Transverse colon (tissue), 4 donors: ENCODE measurements around the gene PITPNC1. TPM values are rescaled to one million over a fixed set of nuclear protein-coding genes. Genes with fewer than 3 reads are reported as not detected.

Source experiments
- DNase-seq: peaks from one replicate; pipeline ENCODE4 v3.0.0-alpha.2; 2019
- H3K27ac ChIP-seq, 4 donors: fragments of 200-600 bp; sonication (generic); 2 replicates each; pipeline ENCODE4 v1.5.1; 2016 to 2018; ENCODE audit warnings: inconsistent platforms in 4 of 4
- H3K27me3 ChIP-seq: fragments of 200-600 bp; sonication (generic); 2 replicates; pipeline ENCODE4 v1.5.1; 2017; ENCODE audit warnings: inconsistent platforms
- H3K36me3 ChIP-seq, 4 donors: fragments of 200-600 bp; sonication (generic); 2 replicates each; pipeline ENCODE4 v1.5.1; 2017 to 2019; ENCODE audit warnings: inconsistent platforms in 4 of 4
- H3K4me1 ChIP-seq, 4 donors: fragments of 200-600 bp; sonication (generic); 2 replicates each; pipeline ENCODE4 v1.5.1; 2017 to 2020; ENCODE audit warnings: inconsistent platforms in 4 of 4
- H3K4me3 ChIP-seq, 4 donors: fragments of 200-600 bp; sonication (generic); 1 replicate in 1 of 4; 2 replicates in 3 of 4; pipeline versions ENCODE4 v1.5.1 to v1.6.1; 2017 to 2019; ENCODE audit warnings: inconsistent platforms in 4 of 4
- H3K9me3 ChIP-seq, 2 donors: fragments of 200-600 bp; sonication (generic); 2 replicates each; pipeline ENCODE4 v1.5.1; 2017 to 2019; ENCODE audit warnings: inconsistent platforms in 2 of 2
- EP300 ChIP-seq: sonication (generic); formaldehyde crosslinking; IDR thresholded peaks from one replicate; pipeline ENCODE4 v1.6.1; 2017; ENCODE audit warnings: antibody characterized with exemption, low read depth
- POLR2A ChIP-seq: fragments of 450-650 bp; IDR thresholded peaks from one replicate; pipeline ENCODE4 v1.6.1; 2016; ENCODE audit warnings: antibody characterized with exemption, mild to moderate bottlenecking, moderate library complexity
- POLR2AphosphoS5 ChIP-seq, 3 donors: sonication (generic); formaldehyde crosslinking; IDR thresholded peaks; one replicate each; pipeline ENCODE4 v1.6.1; 2016; ENCODE audit warnings: antibody characterized with exemption in 3 of 3
- WGBS, 2 donors: methylation state at CpG; one replicate each; pipeline ENCODE4 v1.1.5; 2018; ENCODE audit warnings: low coverage in 1 of 2; 5-methylcytosine and 5-hydroxymethylcytosine counted together
- in situ Hi-C, 4 donors: fragments of 200-750 bp; cut with MboI; loops; one replicate each; pipeline versions ENCODE4 v1.15.0 to v1.15.1; 2017; ENCODE audit warnings: low sequenced_read_pairs in 3 of 4, low pct_ligation_motif_present in 1 of 4, low pct_unique_long_range_greater_than_20kb in 1 of 4
- intact Hi-C: fragments of 100-400 bp; cut with DNase I; formaldehyde crosslinking; loops from one replicate; pipeline ENCODE4 v1.15.1; 2023; ENCODE audit warnings: low total_unique reads
- total RNA-seq, 4 donors: library from RNA; depleted of rRNA; stranded (reverse); fragments of >200 nt; gene quantifications; one replicate each; pipeline ENCODE4 v1.1.0, GENCODE V29; 2016
- TF ChIP-seq, protein P1 (sequence below), 5 experiments: fragments of 200-600 bp in 3 of 5; fragments of 450-650 bp in 2 of 5; sonication (generic) in 3 of 5; IDR thresholded peaks; 1 replicate in 2 of 5; 2 replicates in 3 of 5; pipeline ENCODE4 v1.5.1; 2016 to 2017; ENCODE audit warnings: antibody characterized with exemption in 5 of 5, inconsistent platforms in 3 of 5, mild to moderate bottlenecking in 2 of 5, moderate library complexity in 1 of 5

Gene PITPNC1
- total RNA-seq, 4 donors from 2014 or later = 1.6 to 10.3 (median 4.0) TPM

DNA sequence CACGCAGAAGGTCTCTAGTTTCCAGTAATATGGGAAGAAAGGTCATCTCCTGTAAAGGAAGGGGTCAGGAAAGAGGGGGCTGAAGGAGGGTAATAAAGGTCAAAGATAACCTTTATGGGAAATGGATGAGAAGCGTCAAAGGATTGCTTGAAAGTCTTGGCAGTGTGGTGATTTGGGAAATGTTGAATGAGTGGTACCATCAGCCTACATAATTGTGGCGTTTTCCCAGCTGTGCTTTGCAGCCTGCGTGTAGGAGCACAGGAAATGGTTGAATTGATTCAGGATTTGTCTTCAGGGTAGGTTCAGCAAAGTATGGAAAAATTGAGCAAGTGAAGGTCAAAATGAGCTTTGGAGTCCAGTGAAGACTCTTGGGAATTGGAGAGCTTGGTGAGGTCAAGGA is 224.8 kb downstream of the PITPNC1 start:
- 81 to 84% methylated on average over 4 of the region's 4 CpGs for WGBS, 2 donors
- in situ Hi-C loops = loop anchor here in 1 of 4 donors (25.0 kb wide), 2 partner anchors 115 to 215 kb away; partner anchors contain the start of gene PITPNC1
- H3K27me3 ChIP-seq = no peaks in the 10 kb centered on the region
- TF ChIP-seq, protein P1, sequence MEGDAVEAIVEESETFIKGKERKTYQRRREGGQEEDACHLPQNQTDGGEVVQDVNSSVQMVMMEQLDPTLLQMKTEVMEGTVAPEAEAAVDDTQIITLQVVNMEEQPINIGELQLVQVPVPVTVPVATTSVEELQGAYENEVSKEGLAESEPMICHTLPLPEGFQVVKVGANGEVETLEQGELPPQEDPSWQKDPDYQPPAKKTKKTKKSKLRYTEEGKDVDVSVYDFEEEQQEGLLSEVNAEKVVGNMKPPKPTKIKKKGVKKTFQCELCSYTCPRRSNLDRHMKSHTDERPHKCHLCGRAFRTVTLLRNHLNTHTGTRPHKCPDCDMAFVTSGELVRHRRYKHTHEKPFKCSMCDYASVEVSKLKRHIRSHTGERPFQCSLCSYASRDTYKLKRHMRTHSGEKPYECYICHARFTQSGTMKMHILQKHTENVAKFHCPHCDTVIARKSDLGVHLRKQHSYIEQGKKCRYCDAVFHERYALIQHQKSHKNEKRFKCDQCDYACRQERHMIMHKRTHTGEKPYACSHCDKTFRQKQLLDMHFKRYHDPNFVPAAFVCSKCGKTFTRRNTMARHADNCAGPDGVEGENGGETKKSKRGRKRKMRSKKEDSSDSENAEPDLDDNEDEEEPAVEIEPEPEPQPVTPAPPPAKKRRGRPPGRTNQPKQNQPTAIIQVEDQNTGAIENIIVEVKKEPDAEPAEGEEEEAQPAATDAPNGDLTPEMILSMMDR (IDR thresholded peaks at IDR 0.05) = no peak
- no peak for TF ChIP-seq EP300
- no peak for TF ChIP-seq POLR2AphosphoS5 (IDR thresholded peaks at IDR 0.05)
- TF ChIP-seq POLR2A = no peak
- no peak for DNase-seq
- no peak overlapping the region for H3K27ac ChIP-seq
- H3K9me3 ChIP-seq = no peaks in the 10 kb centered on the region
- H3K4me3 ChIP-seq = no peak overlapping the region
- intact Hi-C loops = no loop called here
- peaks cover 0 to 8% (median 0%) of the 10 kb centered on the region in 4 donors for H3K4me1 ChIP-seq
- H3K36me3 ChIP-seq = no peaks in the 10 kb centered on the region

DNA sequence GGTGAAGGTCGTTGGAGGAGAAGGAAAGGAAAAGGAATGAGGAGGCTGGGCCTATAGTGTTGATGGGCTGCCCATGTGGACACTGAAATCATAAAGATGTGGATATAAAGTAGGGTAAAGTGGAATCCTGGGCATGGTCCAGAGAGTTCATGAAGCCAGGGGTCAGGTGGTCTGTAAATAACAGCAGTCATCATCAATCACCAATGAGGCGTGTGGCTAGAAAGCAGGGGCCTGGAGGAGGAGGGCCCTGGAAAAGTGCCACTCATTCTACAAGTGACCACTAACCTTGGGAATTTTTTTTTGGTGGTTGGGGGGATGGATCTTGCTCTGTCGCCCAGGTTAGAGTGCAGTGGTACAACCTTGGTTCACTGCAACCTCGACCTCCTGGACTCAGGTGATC is 225.4 kb downstream of the PITPNC1 start:
- WGBS, 2 donors = 71 to 100% methylated on average over 1 to 4 of the region's 4 CpGs
- no peaks in the 10 kb centered on the region for H3K36me3 ChIP-seq
- no peak for DNase-seq
- H3K9me3 ChIP-seq = no peaks in the 10 kb centered on the region
- intact Hi-C loops (no loop called here), in situ Hi-C loops (loop anchor here in 1 of 4 donors (25.0 kb wide), 2 partner anchors 115 to 215 kb away; partner anchors contain the start of gene PITPNC1)
- TF ChIP-seq POLR2A (no peak), POLR2AphosphoS5 (IDR thresholded peaks at IDR 0.05) (no peak)
- H3K4me3 ChIP-seq = no peak overlapping the region
- no peaks in the 10 kb centered on the region for H3K27me3 ChIP-seq
- peaks cover 0 to 9% (median 0%) of the 10 kb centered on the region in 4 donors for H3K4me1 ChIP-seq
- H3K27ac ChIP-seq = no peak overlapping the region

DNA sequence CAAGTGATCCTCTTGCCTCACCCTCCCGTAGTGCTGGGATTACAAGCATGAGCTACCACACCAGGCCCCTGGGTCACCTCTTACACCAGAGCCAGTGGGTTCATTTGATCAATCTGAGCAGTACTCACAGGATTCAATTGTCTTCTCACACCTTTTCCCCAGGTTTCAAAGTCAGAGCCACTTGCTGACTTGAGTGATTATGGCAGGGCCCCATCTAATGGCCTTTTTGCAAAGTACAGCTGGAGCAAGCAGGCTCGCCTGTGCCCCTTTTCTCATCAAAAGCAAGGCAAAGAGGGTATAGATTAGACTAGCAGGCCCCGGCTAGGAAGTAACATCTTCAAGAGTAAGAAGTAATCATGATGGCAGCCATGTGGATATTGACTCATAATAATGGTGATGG is 225.9 kb downstream of the PITPNC1 start:
- intact Hi-C loops (no loop called here), in situ Hi-C loops (loop anchor here in 1 of 4 donors (25.0 kb wide), 2 partner anchors 116 to 216 kb away; partner anchors contain the start of gene PITPNC1)
- Histone ChIP-seq H3K9me3 (no peaks in the 10 kb centered on the region), H3K4me1 (peaks cover 0 to 9% (median 0%) of the 10 kb centered on the region in 4 donors), H3K4me3 (no peak overlapping the region), H3K36me3 (no peaks in the 10 kb centered on the region), H3K27ac (no peak overlapping the region), H3K27me3 (no peaks in the 10 kb centered on the region)
- DNase-seq = peak; percentile 22
- TF ChIP-seq, protein P1 (IDR thresholded peaks at IDR 0.05) = peak in 4 of 5 experiments; percentile 29 to 34 (median 32)
- TF ChIP-seq POLR2A = no peak
- TF ChIP-seq EP300 = no peak
- TF ChIP-seq POLR2AphosphoS5 (IDR thresholded peaks at IDR 0.05) = no peak
- WGBS, 2 donors = 53% methylated on average over 3 of the region's 3 CpGs; no CpG with 5 or more reads in 1 of the 2 donors

DNA sequence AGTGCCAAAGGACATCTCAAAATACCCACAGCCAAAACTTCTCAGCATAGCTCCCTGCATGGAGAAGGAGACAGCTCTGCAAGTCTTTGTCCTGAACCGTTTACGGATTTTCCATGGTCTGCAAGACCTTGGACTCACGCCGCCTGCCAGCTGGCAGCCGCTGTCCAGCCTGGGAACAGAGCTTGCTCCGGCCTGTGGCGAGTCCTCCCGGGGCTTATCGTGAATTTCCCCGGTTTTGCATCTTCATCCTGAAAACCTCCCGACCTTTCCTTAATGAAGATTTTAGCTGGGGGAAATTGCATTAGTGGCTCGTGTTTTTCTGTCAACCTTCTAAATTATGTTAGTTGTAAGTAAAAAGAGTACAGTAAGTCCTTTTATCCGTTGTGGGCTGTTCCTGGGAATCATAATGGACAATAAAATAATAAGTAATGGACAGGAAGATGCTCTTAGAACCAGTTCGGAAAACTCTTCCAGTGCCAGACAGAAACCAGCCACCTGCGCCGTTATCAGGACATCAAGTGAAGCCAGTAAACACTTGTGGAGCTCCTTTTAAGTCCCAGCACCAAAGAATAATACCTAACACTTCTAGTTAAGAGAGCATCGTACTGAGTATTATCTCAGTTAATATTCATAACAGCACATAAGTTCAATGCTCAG is 228.3 kb downstream of the PITPNC1 start:
- Histone ChIP-seq H3K27me3 (no peaks in the 10 kb centered on the region), H3K9me3 (no peaks in the 10 kb centered on the region), H3K4me3 (no peak overlapping the region), H3K4me1 (peaks cover 0 to 9% (median 0%) of the 10 kb centered on the region in 4 donors), H3K27ac (no peak overlapping the region), H3K36me3 (no peaks in the 10 kb centered on the region)
- in situ Hi-C loops = loop anchor here in 1 of 4 donors (25.0 kb wide), 2 partner anchors 118 to 218 kb away; partner anchors contain the start of gene PITPNC1
- intact Hi-C loops = no loop called here
- DNase-seq = no peak
- WGBS, 2 donors = 72 to 85% methylated on average over 11 to 17 of the region's 17 CpGs
- TF ChIP-seq POLR2A (no peak), EP300 (no peak), POLR2AphosphoS5 (IDR thresholded peaks at IDR 0.05) (no peak)
- TF ChIP-seq, protein P1 (IDR thresholded peaks at IDR 0.05) = no peak
